ENCODE data around the gene MYOF.

Gene MYOF

GRCh38 chr10:93454146-93454545 lies 28.0 kb downstream of the MYOF start:
- TF ChIP-seq CTCF (IDR thresholded peaks at IDR 0.05), result no peak
- TF ChIP-seq ZFX (IDR thresholded peaks at IDR 0.05; ENCODE audit: borderline replicate concordance), result no peak
- H3K27ac ChIP-seq, result no peak overlapping the region

- TF ChIP-seq ZFX (IDR thresholded peaks at IDR 0.05; ENCODE audit: borderline replicate concordance) (no peak), CTCF (IDR thresholded peaks at IDR 0.05) (no peak)
- H3K27ac ChIP-seq, result no peak overlapping the region
These were observed 30.0 kb downstream of the MYOF start for GRCh38 chr10:93452143-93452542.

GRCh38 chr10:93451244-93451947 lies 30.7 kb downstream of the MYOF start:
- H3K27ac ChIP-seq, result no peak overlapping the region
- TF ChIP-seq ZFX (IDR thresholded peaks at IDR 0.05; ENCODE audit: borderline replicate concordance) (no peak), CTCF (IDR thresholded peaks at IDR 0.05) (no peak)

GRCh38 chr10:93447970-93448369 lies 34.2 kb downstream of the MYOF start:
- no peak for TF ChIP-seq CTCF (IDR thresholded peaks at IDR 0.05)
- H3K27ac ChIP-seq, result no peak overlapping the region

GRCh38 chr10:93447019-93447418 lies 35.1 kb downstream of the MYOF start:
- H3K27ac ChIP-seq, result no peak overlapping the region
- TF ChIP-seq CTCF (IDR thresholded peaks at IDR 0.05) (no peak), ZFX (IDR thresholded peaks at IDR 0.05; ENCODE audit: borderline replicate concordance) (no peak)

- H3K27ac ChIP-seq, result no peak overlapping the region
- no peak for TF ChIP-seq CTCF (IDR thresholded peaks at IDR 0.05)
- no peak for TF ChIP-seq ZFX (IDR thresholded peaks at IDR 0.05; ENCODE audit: borderline replicate concordance)
These were observed 36.0 kb downstream of the MYOF start for GRCh38 chr10:93445978-93446720.
